IMR-90 (cell line): ENCODE results near the gene DOCK2. TPM values are rescaled to one million over a fixed set of nuclear protein-coding genes. Genes with fewer than 3 reads are reported as not detected.

Source experiments
- ATAC-seq: fragments of 200-7000 bp; cut with Tn5 transposase; 2 replicates; pipeline ENCODE4 v1.9.1; 2020; ENCODE audit warnings: low read depth, mild to moderate bottlenecking, moderate library complexity
- BruUV-seq: library from RNA; stranded (reverse); fragments of 400-500 nt; replicated peaks from 2 replicates; lab custom pipeline; 2021; lab: Mats Ljungman, UMichigan
- CTCF ChIA-PET: fragments of 300-600 bp; formaldehyde crosslinking; extraction: SDS; loops from one replicate; lab custom pipeline; 2021; ENCODE audit warnings: antibody characterized with exemption; lab: Yijun Ruan, JAX
- POLR2A ChIA-PET: fragments of 300-600 bp; sonication (Branson Sonifier 250); formaldehyde crosslinking; loops from one replicate; lab custom pipeline; 2022; ENCODE audit warnings: antibody characterized with exemption; ENCODE audit not compliant: unreplicated experiment; lab: Charles Lee
- DNase-seq: peaks from one replicate; pipeline ENCODE4 v3.0.0; 2013
- H2AFZ ChIP-seq: replicated peaks from 2 replicates; pipeline ENCODE3; 2013; ENCODE audit warnings: low read length, mild to moderate bottlenecking; ENCODE audit not compliant: poor library complexity
- H2AK5ac ChIP-seq: 2 replicates; pipeline ENCODE4 v1.6.1; 2013; ENCODE audit warnings: low read depth, low read length, inconsistent platforms
- H2AK9ac ChIP-seq: replicated peaks from 2 replicates; pipeline ENCODE3; 2013; ENCODE audit warnings: mild to moderate bottlenecking, low read depth, low read length, moderate library complexity; ENCODE audit not compliant: poor library complexity
- H2BK120ac ChIP-seq: 2 replicates; pipeline ENCODE4 v1.6.1; 2013; ENCODE audit warnings: low read depth, low read length, inconsistent platforms
- H2BK15ac ChIP-seq: 3 replicates; pipeline ENCODE4 v1.6.1; 2013; ENCODE audit warnings: low read depth, low read length, inconsistent platforms
- H2BK20ac ChIP-seq: 2 replicates; pipeline ENCODE4 v1.6.1; 2013; ENCODE audit warnings: low read depth, mild to moderate bottlenecking, inconsistent platforms, low read length, moderate library complexity
- H2BK5ac ChIP-seq: 2 replicates; pipeline ENCODE4 v1.6.1; 2013; ENCODE audit warnings: mild to moderate bottlenecking, low read depth, low read length, inconsistent platforms; ENCODE audit not compliant: poor library complexity, severe bottlenecking
- H3K14ac ChIP-seq: replicated peaks from 2 replicates; pipeline ENCODE4 v1.6.1; 2013; ENCODE audit warnings: low read depth, low read length, inconsistent platforms
- H3K18ac ChIP-seq: 2 replicates; pipeline ENCODE4 v1.6.1; 2013; ENCODE audit warnings: low read depth, low read length, control low read depth
- H3K23ac ChIP-seq: 2 replicates; pipeline ENCODE4 v1.6.1; 2013; ENCODE audit warnings: low read depth, low read length, inconsistent platforms
- H3K27ac ChIP-seq: 2 replicates; pipeline ENCODE4 v1.5.1; 2013; ENCODE audit warnings: mild to moderate bottlenecking, control low read depth, low read length; ENCODE audit not compliant: insufficient read depth
- H3K27me3 ChIP-seq: 2 replicates; pipeline ENCODE4 v1.6.1; 2013; ENCODE audit warnings: low read length; ENCODE audit not compliant: control insufficient read depth, insufficient read depth
- H3K36me3 ChIP-seq: 2 replicates; pipeline ENCODE4 v1.6.1; 2013; ENCODE audit warnings: low read length, mixed read lengths; ENCODE audit not compliant: control insufficient read depth, insufficient read depth
- H3K4ac ChIP-seq: 2 replicates; pipeline ENCODE4 v1.6.1; 2013; ENCODE audit warnings: low read depth, low read length, inconsistent platforms
- H3K4me1 ChIP-seq: 2 replicates; pipeline ENCODE4 v1.6.1; 2013; ENCODE audit warnings: low read length, mixed read lengths; ENCODE audit not compliant: control insufficient read depth, insufficient read depth
- H3K4me2 ChIP-seq: 2 replicates; pipeline ENCODE4 v1.6.1; 2013; ENCODE audit warnings: low read depth, mild to moderate bottlenecking, control low read depth, low read length, moderate library complexity
- H3K4me3 ChIP-seq: 2 replicates; pipeline ENCODE4 v1.5.1; 2013; ENCODE audit warnings: low read depth, mild to moderate bottlenecking, control low read depth, low read length, moderate library complexity; ENCODE audit not compliant: insufficient read depth
- H3K56ac ChIP-seq: 2 replicates; pipeline ENCODE4 v1.6.1; 2013; ENCODE audit warnings: low read length, inconsistent platforms; ENCODE audit not compliant: insufficient read depth; ENCODE audit errors: extremely low read depth
- H3K79me1 ChIP-seq, 2 experiments: 2 replicates each; pipeline ENCODE4 v1.6.1; 2013; ENCODE audit warnings: low read length in 2 of 2, inconsistent platforms in 1 of 2, low read depth in 1 of 2
- H3K9ac ChIP-seq: 2 replicates; pipeline ENCODE4 v1.6.1; 2013; ENCODE audit warnings: low read depth, low read length, control low read depth
- H3K9me1 ChIP-seq: 2 replicates; pipeline ENCODE4 v1.6.1; 2013; ENCODE audit warnings: low read length, inconsistent platforms; ENCODE audit not compliant: insufficient read depth
- H3K9me3 ChIP-seq: 2 replicates; pipeline ENCODE4 v1.6.1; 2013; ENCODE audit warnings: low read length; ENCODE audit not compliant: control insufficient read depth, insufficient read depth
- H4K20me1 ChIP-seq: 2 replicates; pipeline ENCODE4 v1.6.1; 2013; ENCODE audit warnings: low read length, inconsistent platforms; ENCODE audit not compliant: insufficient read depth
- H4K5ac ChIP-seq: 2 replicates; pipeline ENCODE4 v1.6.1; 2013; ENCODE audit warnings: mild to moderate bottlenecking, low read depth, low read length, control low read depth
- H4K8ac ChIP-seq, 2 experiments: 2 replicates each; pipeline ENCODE4 v1.6.1; 2013; ENCODE audit warnings: low read depth in 2 of 2, low read length in 2 of 2, control low read depth in 1 of 2, inconsistent platforms in 1 of 2
- H4K91ac ChIP-seq: 2 replicates; pipeline ENCODE4 v1.6.1; 2013; ENCODE audit warnings: low read depth, low read length, inconsistent platforms; ENCODE audit not compliant: insufficient read depth
- CHD1 ChIP-seq: IDR thresholded peaks from 2 replicates; pipeline ENCODE4 v1.6.1; 2012; ENCODE audit warnings: low read depth, low read length, improper control_type of control experiment
- MAZ ChIP-seq: IDR thresholded peaks from 2 replicates; pipeline ENCODE4 v1.6.1; 2012; ENCODE audit warnings: low read depth, mild to moderate bottlenecking, low read length, improper control_type of control experiment, moderate library complexity, borderline replicate concordance
- NFE2L2 ChIP-seq: fragments of 150-350 bp; IDR thresholded peaks from 2 replicates; pipeline ENCODE4 v1.6.1; 2016; ENCODE audit warnings: low read depth, mild to moderate bottlenecking, low read length
- POLR2A ChIP-seq: IDR thresholded peaks from 2 replicates; pipeline ENCODE4 v1.6.1; 2012; ENCODE audit warnings: mild to moderate bottlenecking, low read depth, low read length
- SMC3 ChIP-seq: fragments of 150-350 bp; IDR thresholded peaks from 2 replicates; pipeline ENCODE4 v1.6.1; 2016; ENCODE audit warnings: low read depth, mild to moderate bottlenecking, antibody characterized with exemption, low read length, moderate library complexity
- WGBS, 2 experiments: methylation state at CpG; one replicate each; pipeline versions ENCODE4 v1.1.5 to v1.1.7; 2013; ENCODE audit warnings: missing lambda C conversion rate in 2 of 2; ENCODE audit not compliant: insufficient read length in 1 of 2; ENCODE audit errors: extremely low coverage in 2 of 2; 5-methylcytosine and 5-hydroxymethylcytosine counted together
- dilution Hi-C: fragments of 300-500 bp; cut with HindIII; formaldehyde crosslinking; loops from one replicate; pipeline ENCODE4 v1.14.3; 2018; ENCODE audit warnings: low sequenced_read_pairs; ENCODE audit not compliant: unreplicated experiment
- in situ Hi-C: fragments of 300-500 bp; cut with MboI; formaldehyde crosslinking; loops from 3 replicates; pipeline ENCODE4 v1.14.3; 2019; ENCODE audit warnings: low sequenced_read_pairs, inconsistent platforms, mixed read lengths
- intact Hi-C: fragments of 100-400 bp; cut with micrococcal nuclease; formaldehyde crosslinking; loops from 2 replicates; pipeline ENCODE4 v1.10.0; 2022
- polyA plus RNA-seq, 3 experiments: library from polyadenylated mRNA; depleted of rRNA; stranded (reverse); fragments of >200 nt; gene quantifications; 2 replicates each; pipeline ENCODE4 v1.2.3, GENCODE V29; 2012; ENCODE audit warnings: low replicate concordance in 1 of 3
- total RNA-seq: library from RNA; depleted of rRNA; stranded (reverse); fragments of >200 nt; gene quantifications from 2 replicates; pipeline ENCODE4 v1.2.3, GENCODE V29; 2012

Gene DOCK2
- total and polyA plus RNA-seq, 2 of the 4 experiments (the other 2 are of a cell fraction), result 0.72 to 3.0 TPM

DNA sequence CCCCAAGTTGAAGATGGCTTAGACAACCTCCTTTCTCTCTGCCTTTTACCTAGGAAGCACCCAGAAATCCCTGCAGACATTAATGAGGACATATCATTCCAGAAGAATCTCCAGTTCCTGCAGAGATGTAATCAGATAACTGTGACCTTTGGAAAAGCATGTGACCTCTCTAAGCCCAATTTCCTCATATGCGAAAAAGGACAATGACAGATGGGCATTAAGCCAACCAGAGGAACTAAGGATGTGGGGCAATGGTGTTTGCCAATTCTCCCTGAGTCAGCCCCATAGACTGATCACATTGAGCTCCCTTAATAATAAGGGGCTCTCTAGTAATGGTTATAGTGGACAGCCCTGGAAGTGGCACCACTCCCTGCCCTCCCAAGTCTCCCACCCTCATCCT, 458.6 kb downstream of the DOCK2 start:
- CTCF ChIA-PET, result no interaction called here
- no peaks in the 10 kb centered on the region for H3K79me1 ChIP-seq
- intact Hi-C loops (loop anchor here (5.0 kb wide), 1 partner anchor 537 kb away; no protein-coding TSS in a partner anchor), dilution Hi-C loops (no loop called here), in situ Hi-C loops (no loop called here)
- no peak overlapping the region for H4K5ac ChIP-seq
- no peak overlapping the region for H3K9ac ChIP-seq
- H2BK120ac ChIP-seq, result no peak overlapping the region
- no peak overlapping the region for H3K56ac ChIP-seq
- no TSS peak for BruUV-seq
- no peak overlapping the region for H4K8ac ChIP-seq
- no peak overlapping the region for H3K4ac ChIP-seq
- no peaks in the 10 kb centered on the region for H3K9me1 ChIP-seq
- no peaks in the 10 kb centered on the region; the same call in 1 of the 2 replicates for H3K27me3 ChIP-seq
- no peak overlapping the region for H3K14ac ChIP-seq
- TF ChIP-seq MAZ, result no peak
- no peak for TF ChIP-seq SMC3
- no peak for TF ChIP-seq CHD1
- no peak for TF ChIP-seq NFE2L2
- no peak for TF ChIP-seq POLR2A
- DNase-seq (no peak), ATAC-seq (no peak)
- no peaks in the 10 kb centered on the region for H3K36me3 ChIP-seq
- no peak overlapping the region for H2AK5ac ChIP-seq
- no peak overlapping the region for H2BK15ac ChIP-seq
- no CpG with 5 or more reads among the region's 1 CpG for WGBS, 2 experiments
- H4K20me1 ChIP-seq, result no peaks in the 10 kb centered on the region
- no peak overlapping the region for H2BK20ac ChIP-seq
- no peaks in the 10 kb centered on the region for H3K4me1 ChIP-seq
- no peaks in the 10 kb centered on the region for H3K9me3 ChIP-seq
- no peak overlapping the region for H2AK9ac ChIP-seq
- H3K4me3 ChIP-seq, result no peak overlapping the region
- no peak overlapping the region for H4K91ac ChIP-seq
- no peak overlapping the region for H2AFZ ChIP-seq
- no peak overlapping the region for H3K27ac ChIP-seq
- no peak overlapping the region for H3K23ac ChIP-seq
- no peak overlapping the region for H3K4me2 ChIP-seq
- POLR2A ChIA-PET, result no interaction called here
- H3K18ac ChIP-seq, result no peak overlapping the region
- no peak overlapping the region for H2BK5ac ChIP-seq
